Tongue (tissue), 2 donors: ENCODE data around the gene LSAMP. TPM values are rescaled to one million over a fixed set of nuclear protein-coding genes. Genes with fewer than 3 reads are reported as not detected.
"Not testable (repeated sequence)": the region's sequence is repeated elsewhere in the genome, so short reads cannot be mapped to it uniquely, and the experiment has no call there.

Source experiments
- DNase-seq: peaks from one replicate; pipeline ENCODE4 v3.0.0-alpha.2; 2015
- total RNA-seq: library from RNA; depleted of rRNA; stranded (reverse); fragments of >200 nt; gene quantifications from one replicate; pipeline ENCODE4 v1.2.3, GENCODE V29; 2014

The LSAMP gene
- total RNA-seq, 1 donor from 2014 or later: 7.7 TPM

DNA sequence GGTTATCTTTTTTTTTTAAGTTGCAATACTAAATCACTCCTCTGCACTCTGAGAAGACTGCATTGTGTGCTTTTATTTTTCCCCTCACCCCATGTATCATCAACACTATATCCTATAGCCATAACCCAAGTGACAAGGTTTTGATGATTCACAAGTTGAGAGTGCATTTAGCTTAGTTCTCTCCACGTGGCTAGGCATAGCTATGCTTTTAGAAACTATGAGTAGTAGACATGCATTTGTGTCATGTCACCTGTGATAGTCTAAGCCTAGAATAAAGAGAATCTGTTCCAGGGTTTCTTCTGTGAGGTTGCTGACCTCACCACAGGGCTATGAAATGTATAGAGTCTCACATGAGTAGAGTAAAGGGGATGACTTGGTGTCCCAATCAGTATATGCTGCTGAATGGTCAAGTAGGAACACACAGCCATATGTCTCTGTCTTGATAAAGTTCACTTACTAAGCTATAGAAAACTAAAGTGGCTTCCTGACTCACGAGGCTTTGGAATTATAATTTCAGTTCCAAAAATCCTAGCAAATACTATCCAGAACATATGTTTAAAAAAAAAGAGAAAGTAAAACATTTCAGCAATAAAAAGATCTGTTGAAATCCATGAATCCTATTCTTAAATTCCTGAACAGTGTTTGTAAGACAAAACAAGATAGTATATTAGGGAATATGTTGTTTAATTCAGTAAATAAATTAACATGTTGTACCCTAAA lies 206.3 kb downstream of the LSAMP start:
- no peak for DNase-seq

DNA sequence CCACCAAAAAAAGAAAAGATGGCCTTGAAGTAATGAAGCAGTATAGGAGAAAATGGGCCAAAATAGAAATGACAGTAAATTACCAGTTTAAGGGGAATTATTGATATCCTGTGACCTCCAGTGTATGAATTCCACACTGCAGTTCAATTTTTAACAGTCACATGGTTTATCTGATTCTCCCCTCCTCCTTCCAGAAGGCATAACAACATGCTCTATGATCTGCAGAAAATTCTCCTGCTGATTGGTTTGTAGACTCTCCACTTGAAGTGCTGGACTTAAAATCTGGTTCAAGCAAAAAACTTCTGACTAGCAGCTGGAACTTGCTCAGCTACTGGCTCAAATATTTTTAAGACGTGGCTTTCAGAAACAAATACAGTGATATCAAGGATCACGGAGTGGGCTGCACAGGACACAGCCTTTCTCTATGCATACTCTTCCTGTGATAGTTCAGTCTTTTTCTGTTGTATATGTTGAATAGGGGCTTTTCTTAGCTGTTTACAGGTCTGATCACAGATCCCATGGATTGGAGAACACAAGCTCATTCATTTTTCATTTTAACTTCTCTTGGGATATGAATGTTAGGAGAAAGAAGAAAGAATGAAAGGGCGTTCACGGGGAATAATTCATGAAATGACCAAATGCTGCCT lies 211.5 kb downstream of the LSAMP start:
- DNase-seq: no peak

- DNase-seq: no peak
These were observed 214.8 kb downstream of the LSAMP start for GRCh38 chr3:116230431-116231020.

GRCh38 chr3:116226266-116226665 lies 219.0 kb downstream of the LSAMP start:
- DNase-seq: no peak

GRCh38 chr3:116216761-116217160 lies 228.5 kb downstream of the LSAMP start:
- no peak for DNase-seq

DNA sequence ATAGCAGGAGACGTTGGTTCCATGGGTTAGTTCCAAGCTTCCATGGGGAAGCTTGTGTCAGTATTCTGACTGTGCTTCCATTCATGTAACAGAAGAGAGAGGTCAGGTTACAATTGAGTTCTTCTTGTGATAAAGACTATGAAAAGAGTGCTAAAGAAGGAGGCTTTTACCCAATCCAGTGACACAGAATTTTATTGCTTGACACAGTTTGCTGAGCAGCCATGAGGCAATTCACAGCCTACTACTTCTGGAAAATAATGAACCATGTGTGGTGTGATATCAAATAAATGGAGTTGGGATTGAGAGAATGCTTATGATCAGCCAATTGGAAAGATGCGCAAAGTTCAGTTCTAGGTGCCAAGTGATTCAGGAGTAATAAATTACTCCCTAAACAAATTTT lies 233.4 kb downstream of the LSAMP start:
- no peak for DNase-seq

- not testable (repeated sequence) for DNase-seq
These were observed 236.5 kb downstream of the LSAMP start for GRCh38 chr3:116208830-116209229.

DNA sequence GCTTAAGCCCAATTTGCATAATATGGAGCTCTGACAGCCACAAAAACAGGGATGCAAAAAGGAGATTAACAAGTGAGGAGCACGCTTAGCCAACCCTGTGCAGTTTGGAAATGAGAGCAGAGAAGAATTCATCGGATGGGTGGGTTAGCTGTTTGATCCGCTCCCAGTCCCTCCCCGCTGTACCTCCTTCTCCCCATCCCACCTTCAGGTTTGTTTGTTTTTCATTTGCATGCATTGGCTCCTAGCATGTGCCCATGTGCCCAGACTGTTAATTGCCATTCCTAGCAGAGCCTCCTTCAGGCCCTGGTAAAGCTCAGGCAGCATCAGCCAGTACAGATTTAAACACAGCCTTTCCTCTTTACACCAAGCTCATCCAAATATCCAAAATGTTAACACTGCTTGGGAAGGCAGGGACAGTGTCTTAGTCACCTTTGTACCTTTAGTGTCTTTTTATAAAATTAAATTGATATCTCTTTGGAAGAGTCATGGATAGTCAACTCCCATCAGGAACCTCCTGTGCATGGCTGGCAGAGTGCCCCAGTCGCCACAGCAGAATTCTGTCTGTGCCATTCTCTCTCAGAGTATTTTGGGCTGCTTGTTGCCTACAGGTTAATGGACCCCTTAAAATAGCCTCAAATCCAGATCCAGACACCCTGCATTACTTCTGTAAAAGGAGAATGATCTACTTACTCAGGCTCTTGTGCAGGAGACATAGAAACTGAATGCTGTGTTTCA lies 244.2 kb downstream of the LSAMP start:
- DNase-seq: no peak

DNA sequence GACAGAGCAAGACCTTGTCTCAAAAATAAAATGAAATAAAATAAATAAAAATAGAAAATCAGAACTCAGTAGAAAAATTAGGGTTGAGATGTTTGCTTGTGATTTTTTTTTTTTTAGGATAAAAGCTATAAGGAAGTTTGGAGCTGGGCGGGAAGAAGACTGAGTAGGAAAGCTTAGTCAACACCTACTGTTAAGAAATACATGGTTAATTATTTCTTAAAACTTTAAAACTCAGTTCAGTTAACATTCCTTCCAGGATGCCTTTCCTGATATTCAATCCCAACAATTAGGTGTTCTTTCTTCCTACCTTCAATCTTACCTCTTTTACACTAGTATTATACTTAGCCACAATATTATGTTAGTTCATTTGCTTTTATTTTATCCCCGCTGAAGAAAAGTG lies 246.2 kb downstream of the LSAMP start:
- DNase-seq: no peak

DNA sequence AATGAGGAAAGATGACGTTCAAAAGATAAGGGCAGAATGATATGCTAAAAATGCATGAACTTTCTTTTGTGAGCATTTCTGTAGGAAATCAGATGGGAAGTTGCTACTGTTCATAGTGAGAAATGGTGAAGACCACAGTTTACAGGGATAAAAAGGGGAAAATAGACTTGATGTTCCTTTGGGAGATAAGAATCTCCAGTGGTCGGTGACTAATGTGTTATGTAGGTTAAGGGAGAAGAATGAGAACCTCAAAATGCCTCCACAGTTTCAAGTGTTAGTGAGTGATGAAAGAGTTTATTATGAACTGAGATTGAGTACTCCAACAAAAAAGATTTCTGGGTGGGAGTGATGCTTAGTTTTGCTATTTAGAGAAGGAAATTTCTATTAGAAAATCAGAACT lies 247.2 kb downstream of the LSAMP start:
- no peak for DNase-seq

GRCh38 chr3:116192464-116192863 lies 252.8 kb downstream of the LSAMP start:
- no peak for DNase-seq

- no peak for DNase-seq
These were observed 253.9 kb downstream of the LSAMP start for GRCh38 chr3:116191409-116191808.

DNA sequence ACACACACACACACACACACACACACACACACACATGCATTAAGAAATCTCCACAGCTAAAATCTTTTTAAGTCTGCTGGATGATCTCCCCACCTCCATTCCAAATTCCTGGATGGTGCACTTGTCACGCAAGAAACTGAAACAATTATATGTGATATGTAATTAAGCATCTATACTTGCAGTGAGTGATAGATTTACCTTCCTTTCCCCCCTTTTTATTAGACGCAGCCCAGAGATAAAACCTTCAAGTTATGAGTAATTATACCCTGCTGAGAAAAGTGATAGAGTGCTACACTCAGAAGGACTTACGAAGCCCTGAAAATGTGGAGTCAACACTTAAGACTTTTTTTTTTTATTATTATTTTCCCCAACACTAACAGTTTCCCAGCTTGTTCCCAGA lies 255.2 kb downstream of the LSAMP start:
- DNase-seq: no peak

DNA sequence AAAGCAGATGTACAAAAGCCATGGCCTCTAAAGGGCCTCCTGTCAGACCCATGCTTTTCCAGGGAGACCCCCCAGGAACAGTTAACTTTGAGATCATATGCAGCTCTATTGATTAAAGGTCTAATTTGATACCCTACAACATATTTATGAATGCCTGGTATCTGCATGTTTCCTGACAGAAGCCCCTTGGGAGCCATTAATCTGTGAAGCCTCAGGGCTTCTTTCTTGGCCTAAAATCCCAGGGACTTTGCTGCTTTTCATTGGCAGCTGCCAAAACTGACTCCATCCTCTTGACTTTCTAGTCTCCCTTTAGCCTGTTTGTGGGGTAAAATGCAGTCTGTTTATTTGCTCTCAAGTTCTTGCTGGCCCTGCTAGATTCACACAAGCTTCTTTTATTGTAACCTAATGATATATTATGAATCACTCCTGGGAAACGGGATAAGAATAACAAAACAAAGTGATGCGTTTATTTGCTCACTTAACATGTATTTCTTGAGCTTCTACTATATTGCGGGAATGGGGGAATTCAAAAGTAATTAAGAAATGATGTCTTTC lies 257.0 kb downstream of the LSAMP start:
- no peak for DNase-seq

DNA sequence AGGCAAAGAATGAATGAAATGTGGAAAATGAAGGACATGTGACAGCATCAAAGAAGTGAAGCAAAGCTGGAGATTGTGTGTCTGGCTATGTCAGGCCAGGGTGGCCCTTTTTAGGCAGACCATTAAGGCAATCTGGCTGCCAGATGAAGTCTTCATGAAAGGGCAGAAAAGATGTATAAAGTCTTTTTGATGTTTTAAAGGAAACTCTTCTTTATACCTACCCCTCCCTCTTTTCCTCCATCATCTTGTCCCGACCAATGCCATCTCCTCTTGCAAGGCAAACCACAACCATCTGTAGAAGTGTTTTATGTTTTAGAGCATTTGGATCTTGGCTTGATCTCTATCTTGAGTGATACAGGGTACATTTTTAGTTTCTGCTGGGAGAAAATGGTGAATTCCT lies 259.2 kb downstream of the LSAMP start:
- DNase-seq: no peak

DNA sequence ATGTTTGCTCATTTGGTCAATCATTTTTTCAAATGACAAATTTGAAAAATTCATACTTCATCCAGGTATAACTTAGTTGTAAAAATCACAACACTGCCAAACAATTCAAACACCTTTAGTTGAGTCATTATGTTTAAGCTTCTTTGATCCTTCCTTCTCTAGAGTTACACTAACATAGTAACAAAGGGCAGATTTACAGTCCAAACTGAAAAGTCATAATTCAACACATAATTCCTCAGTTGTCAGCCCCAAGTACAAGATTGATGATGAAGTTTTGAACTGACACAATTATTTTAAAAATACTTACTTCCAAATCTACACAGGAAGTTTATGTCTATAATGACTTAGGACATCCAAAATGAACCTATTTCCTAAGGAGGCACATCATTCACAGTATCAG lies 264.1 kb downstream of the LSAMP start:
- no peak for DNase-seq

DNA sequence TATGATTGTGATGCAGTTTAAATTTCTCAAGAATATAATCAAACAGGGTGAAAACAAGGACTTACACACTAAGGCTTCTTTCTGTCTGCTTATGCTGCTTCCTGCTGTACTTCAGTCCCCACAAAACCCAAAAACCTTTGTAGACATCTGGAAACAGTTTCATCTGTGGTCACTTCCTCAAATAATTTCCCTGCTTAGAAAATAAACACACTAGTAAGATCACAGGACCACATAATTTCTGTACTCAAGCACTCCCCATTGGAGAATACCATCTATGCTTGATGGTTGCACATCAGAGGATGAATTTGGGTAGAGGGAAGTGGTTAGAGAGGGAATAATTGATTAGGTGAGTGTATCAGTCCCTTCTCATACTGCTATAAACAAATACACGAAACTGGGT lies 266.2 kb downstream of the LSAMP start:
- peak; percentile 30 for DNase-seq

DNA sequence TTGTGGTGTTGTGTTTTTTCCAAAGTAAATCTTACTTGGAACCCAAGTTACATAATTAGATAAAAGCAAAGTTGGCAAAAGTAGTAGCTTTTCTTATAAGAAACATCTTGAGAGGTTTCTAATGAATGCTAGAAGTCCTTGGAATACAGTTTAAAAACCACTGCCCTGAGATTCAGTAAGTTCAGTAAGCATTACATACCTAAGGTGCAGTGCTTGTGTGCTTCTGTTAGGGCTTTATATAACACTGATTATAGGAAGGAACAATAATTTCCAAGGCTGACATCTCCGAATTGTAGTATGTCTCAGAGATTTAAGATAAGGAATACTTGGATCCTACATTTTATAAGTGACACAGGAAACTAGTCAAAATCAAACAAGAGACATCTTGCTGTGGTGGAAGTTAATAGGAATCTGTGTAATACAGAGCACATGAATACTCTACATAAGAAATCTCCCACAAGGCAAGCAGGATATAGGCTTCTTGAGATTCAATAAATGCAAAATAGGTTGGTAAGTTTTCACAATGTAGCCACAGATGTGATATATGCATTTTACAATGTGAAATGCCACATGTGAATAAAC lies 268.2 kb downstream of the LSAMP start:
- DNase-seq: no peak

DNA sequence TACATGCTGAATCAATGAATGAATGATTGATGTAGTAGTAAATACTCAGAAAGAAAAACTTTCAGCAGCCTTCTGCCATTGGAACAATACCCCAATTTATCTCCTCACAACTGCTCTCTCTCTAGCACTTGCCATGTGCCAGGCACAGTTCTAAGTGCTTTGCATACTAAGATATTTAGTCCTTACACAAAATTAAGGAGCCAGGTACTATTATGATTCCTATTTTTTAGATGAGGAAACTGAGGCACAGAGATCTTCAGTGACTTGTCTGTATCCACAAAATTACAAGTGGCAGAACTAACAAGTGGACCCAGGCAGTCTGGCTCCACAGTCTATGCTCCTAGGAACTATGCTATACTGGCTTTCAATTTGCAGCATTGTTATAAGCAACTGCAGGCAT lies 279.2 kb downstream of the LSAMP start:
- no peak for DNase-seq

DNA sequence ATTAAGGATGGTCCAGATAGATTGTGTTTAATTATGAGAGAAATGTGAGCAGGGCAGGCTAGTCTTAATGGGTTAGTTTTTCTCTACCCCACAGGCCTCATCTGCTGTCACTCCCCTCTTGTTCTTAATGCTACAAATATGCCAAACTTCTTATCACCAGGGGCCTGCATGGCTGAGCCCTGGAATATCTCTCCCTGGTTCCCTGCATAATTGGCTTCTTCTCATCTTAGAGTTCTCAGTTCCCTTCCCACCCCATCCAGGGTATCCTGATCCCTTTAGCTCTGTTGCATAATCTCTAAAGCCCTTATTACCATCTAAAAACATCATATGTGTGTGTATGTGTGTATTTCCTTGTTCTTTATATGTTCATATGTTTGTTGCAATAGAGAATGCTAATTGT lies 279.6 kb downstream of the LSAMP start:
- no peak for DNase-seq

DNA sequence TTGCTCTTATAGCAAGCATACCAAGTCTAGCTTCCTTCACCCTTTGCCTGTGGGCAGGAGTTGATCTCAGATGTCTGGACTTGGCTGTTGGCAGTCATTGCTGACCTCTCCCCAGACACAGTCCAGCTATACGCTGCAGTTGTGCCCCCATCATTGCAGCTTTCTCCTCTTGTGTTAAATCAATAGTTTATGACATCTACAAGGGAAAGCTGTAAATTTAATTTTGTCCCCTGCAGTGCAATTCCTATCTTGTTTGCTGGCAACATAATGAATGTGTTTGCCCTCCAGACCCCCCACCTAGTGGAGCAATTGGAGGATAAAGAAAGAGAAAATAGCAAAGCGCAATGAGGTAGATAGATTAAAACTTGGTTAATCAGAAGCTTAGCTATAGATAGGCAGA lies 280.2 kb downstream of the LSAMP start:
- no peak for DNase-seq

DNA sequence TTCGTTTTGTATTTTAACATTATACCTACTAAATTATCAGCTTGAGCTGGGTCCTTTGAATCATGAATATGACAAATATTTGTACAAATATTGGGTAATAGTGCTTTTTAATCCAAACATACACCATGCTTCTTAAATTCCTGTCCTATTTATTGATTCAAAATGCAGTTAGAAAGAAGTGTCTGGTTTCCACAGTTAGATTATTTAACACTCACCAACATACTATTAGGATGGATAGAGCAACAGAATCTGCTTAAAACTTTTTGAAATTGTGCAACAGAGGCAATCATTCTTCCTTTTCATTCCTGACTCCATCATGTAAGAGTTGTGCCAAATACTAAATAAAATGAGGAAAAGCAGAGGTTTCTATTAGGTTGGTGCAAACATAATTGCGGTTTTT lies 281.2 kb downstream of the LSAMP start:
- no peak for DNase-seq
